Natural killer cell (primary cell): ENCODE results near the gene DOCK1. TPM values are rescaled to one million over a fixed set of nuclear protein-coding genes. Genes with fewer than 3 reads are reported as not detected.

Experiments
- ATAC-seq, 3 donors: fragments of 150-1000 bp in 2 of 3; fragments of 200-7000 bp in 1 of 3; cut with Tn5 transposase; 1 replicate in 1 of 3; 2 replicates in 2 of 3; pipeline ENCODE4 v1.10.0; 2021; ENCODE audit warnings: mild to moderate bottlenecking in 2 of 3, moderate library complexity in 2 of 3
- DNase-seq, 2 donors: peaks; one replicate each; pipeline versions ENCODE4 v3.0.0 to v3.0.0-alpha.2; 2013 to 2021; ENCODE audit warnings: mixed read lengths in 1 of 2
- H3K27ac ChIP-seq: one replicate; pipeline ENCODE4 v1.5.1; 2013; ENCODE audit warnings: mild to moderate bottlenecking, low read length
- H3K27me3 ChIP-seq: one replicate; pipeline ENCODE4 v1.6.1; 2013; ENCODE audit warnings: low read length; ENCODE audit not compliant: control insufficient read depth, insufficient read depth
- H3K36me3 ChIP-seq: one replicate; pipeline ENCODE4 v1.6.1; 2013; ENCODE audit warnings: low read length; ENCODE audit not compliant: control insufficient read depth, insufficient read depth
- H3K4me1 ChIP-seq: one replicate; pipeline ENCODE4 v1.6.1; 2013; ENCODE audit warnings: low read length; ENCODE audit not compliant: control insufficient read depth, insufficient read depth
- H3K4me3 ChIP-seq: one replicate; pipeline ENCODE4 v1.5.1; 2013; ENCODE audit warnings: low read length
- H3K9me3 ChIP-seq: one replicate; pipeline ENCODE4 v1.6.1; 2013; ENCODE audit warnings: low read length; ENCODE audit not compliant: control insufficient read depth, insufficient read depth
- H3K27ac Mint-ChIP-seq, 2 donors: one replicate each; pipeline ENCODE4 v1.8.0; 2022; ENCODE audit warnings: mild to moderate bottlenecking in 2 of 2, mixed read lengths in 2 of 2, moderate library complexity in 1 of 2
- H3K27me3 Mint-ChIP-seq, 2 donors: one replicate each; pipeline ENCODE4 v1.8.0; 2022; ENCODE audit warnings: low read depth in 2 of 2, mixed read lengths in 2 of 2
- H3K36me3 Mint-ChIP-seq: one replicate; pipeline ENCODE4 v1.8.0; 2022; ENCODE audit warnings: mixed read lengths
- H3K4me1 Mint-ChIP-seq, 2 donors: one replicate each; pipeline ENCODE4 v1.8.0; 2022; ENCODE audit warnings: mixed read lengths in 2 of 2
- H3K4me3 Mint-ChIP-seq: one replicate; pipeline ENCODE4 v1.8.0; 2022; ENCODE audit warnings: mild to moderate bottlenecking, moderate library complexity, mixed read lengths
- H3K9me3 Mint-ChIP-seq, 2 donors: one replicate each; pipeline ENCODE4 v1.8.0; 2022; ENCODE audit warnings: mixed read lengths in 2 of 2
- CTCF ChIP-seq: fragments of 200-600 bp; IDR thresholded peaks from one replicate; pipeline ENCODE4 v1.8.0; 2022; ENCODE audit warnings: antibody characterized with exemption
- WGBS: methylation state at CpG from one replicate; pipeline ENCODE4 v1.1.7; 2013; ENCODE audit warnings: missing lambda C conversion rate; ENCODE audit not compliant: insufficient coverage; 5-methylcytosine and 5-hydroxymethylcytosine counted together
- intact Hi-C: fragments of 100-400 bp; cut with micrococcal nuclease; formaldehyde crosslinking; loops from one replicate; pipeline ENCODE4 v1.14.2; 2022
- total RNA-seq, 4 donors: library from RNA; stranded (reverse); fragments of 120-200 nt in 1 of 4; gene quantifications; one replicate each; pipeline versions ENCODE4 v1.2.3 to v1.2.4, GENCODE V29; 2013 to 2022

DOCK1 gene
- total RNA-seq, 3 donors from 2014 or later (not counting 1 experiment from before 2014, with no cell fraction given), result 0.07 to 0.12 (median 0.08) TPM

- Histone ChIP-seq H3K4me3 (no peak overlapping the region), H3K27ac (no peak overlapping the region), H3K4me1 (no peaks in the 10 kb centered on the region), H3K9me3 (no peaks in the 10 kb centered on the region), H3K36me3 (no peaks in the 10 kb centered on the region), H3K27me3 (no peaks in the 10 kb centered on the region)
- peaks cover 0 to 22% of the 10 kb centered on the region in 2 donors for H3K4me1 Mint-ChIP-seq
- no peaks in the 10 kb centered on the region for H3K36me3 Mint-ChIP-seq
- no peak overlapping the region for H3K27ac Mint-ChIP-seq
- DNase-seq (no peak), ATAC-seq (no peak)
- H3K9me3 Mint-ChIP-seq, result no peaks in the 10 kb centered on the region
- no peak overlapping the region for H3K4me3 Mint-ChIP-seq
- WGBS, result 55% methylated on average over 13 of the region's 13 CpGs
- TF ChIP-seq CTCF, result no peak
- peaks cover 0 to 2% of the 10 kb centered on the region in 2 donors for H3K27me3 Mint-ChIP-seq
- intact Hi-C loops, result no loop called here
Observed at GRCh38 chr10:127353544-127353943, 448.3 kb downstream of the DOCK1 start.

- ATAC-seq (no peak), DNase-seq (no peak)
- no peak overlapping the region for H3K27ac Mint-ChIP-seq
- Histone ChIP-seq H3K27ac (no peak overlapping the region), H3K9me3 (no peaks in the 10 kb centered on the region), H3K4me3 (no peak overlapping the region), H3K36me3 (no peaks in the 10 kb centered on the region), H3K4me1 (no peaks in the 10 kb centered on the region), H3K27me3 (no peaks in the 10 kb centered on the region)
- 83% methylated on average over 7 of the region's 7 CpGs for WGBS
- TF ChIP-seq CTCF, result no peak
- intact Hi-C loops, result no loop called here
- peaks cover 0 to 20% of the 10 kb centered on the region in 2 donors for H3K4me1 Mint-ChIP-seq
- no peaks in the 10 kb centered on the region for H3K9me3 Mint-ChIP-seq
- H3K27me3 Mint-ChIP-seq, result peaks cover 0 to 4% of the 10 kb centered on the region in 2 donors
- no peak overlapping the region for H3K4me3 Mint-ChIP-seq
- no peaks in the 10 kb centered on the region for H3K36me3 Mint-ChIP-seq
Observed at GRCh38 chr10:127354255-127354654, 449.0 kb downstream of the DOCK1 start.

GRCh38 chr10:127354992-127355391 lies 449.8 kb downstream of the DOCK1 start:
- 91% methylated on average over 1 of the region's 1 CpG for WGBS
- Histone ChIP-seq H3K4me1 (peaks cover 1% of the 10 kb centered on the region), H3K9me3 (no peaks in the 10 kb centered on the region), H3K4me3 (no peak overlapping the region), H3K27ac (no peak overlapping the region), H3K27me3 (no peaks in the 10 kb centered on the region), H3K36me3 (no peaks in the 10 kb centered on the region)
- Mint-ChIP-seq H3K36me3 (no peaks in the 10 kb centered on the region), H3K27ac (no peak overlapping the region), H3K27me3 (peaks cover 2 to 4% of the 10 kb centered on the region in 2 donors), H3K4me3 (no peak overlapping the region), H3K9me3 (no peaks in the 10 kb centered on the region), H3K4me1 (peaks cover 4 to 16% of the 10 kb centered on the region in 2 donors)
- intact Hi-C loops, result loop anchor here (1.0 kb wide), 1 partner anchor 112 kb away; no protein-coding TSS in a partner anchor
- TF ChIP-seq CTCF, result peak; percentile 58
- DNase-seq, result peak in 1 of 2 donors; percentile 7
- ATAC-seq, result no peak

- no peak overlapping the region for H3K27ac Mint-ChIP-seq
- 76% methylated on average over 6 of the region's 6 CpGs for WGBS
- peaks cover 7 to 21% of the 10 kb centered on the region in 2 donors for H3K4me1 Mint-ChIP-seq
- Histone ChIP-seq H3K27ac (no peak overlapping the region), H3K4me3 (no peak overlapping the region), H3K4me1 (peaks cover 4% of the 10 kb centered on the region), H3K9me3 (no peaks in the 10 kb centered on the region), H3K27me3 (no peaks in the 10 kb centered on the region), H3K36me3 (no peaks in the 10 kb centered on the region)
- intact Hi-C loops, result no loop called here
- DNase-seq (no peak), ATAC-seq (no peak)
- no peak overlapping the region for H3K4me3 Mint-ChIP-seq
- no peaks in the 10 kb centered on the region for H3K9me3 Mint-ChIP-seq
- H3K36me3 Mint-ChIP-seq, result no peaks in the 10 kb centered on the region
- H3K27me3 Mint-ChIP-seq, result peaks cover 2 to 12% of the 10 kb centered on the region in 2 donors
- TF ChIP-seq CTCF, result no peak
Observed at GRCh38 chr10:127356360-127356759, 451.1 kb downstream of the DOCK1 start.
